ENCODE results near the gene TGFBR2. TPM values are rescaled to one million over a fixed set of nuclear protein-coding genes. Genes with fewer than 3 reads are reported as not detected.
A peak's percentile ranks its signal among the peaks of the same experiment; 100 is the strongest.

Gene TGFBR2
- total RNA-seq, 1 experiment from 2014 or later: 48.2 TPM

GRCh38 chr3:30597769-30598134 lies 8.6 kb upstream of the TGFBR2 start:
- intact Hi-C loops (cut with micrococcal nuclease): loop anchor here (1.0 to 2.0 kb wide), 9 partner anchors 9 to 399 kb away; partner anchors contain the start of gene TGFBR2
- Histone ChIP-seq H3K9ac (ENCODE audit: low read length) (peak overlapping the region; percentile 52), H3K27ac (ENCODE audit: low read length) (peak overlapping the region; percentile 88), H3K27me3 (ENCODE audit: low read length) (no peaks in the 10 kb centered on the region), H3K36me3 (ENCODE audit: low read depth, low read length) (no peaks in the 10 kb centered on the region), H3K9me3 (ENCODE audit: low read length) (no peaks in the 10 kb centered on the region), H3K4me3 (ENCODE audit: low read length) (peak overlapping the region; percentile 18; the same call in 1 of the 2 replicates), H2AFZ (ENCODE audit: low read length) (no peak overlapping the region), H3F3A (ENCODE audit: low read length, unreplicated experiment) (peaks cover 5% of the 10 kb centered on the region), H3K4me2 (ENCODE audit: low read length) (peak overlapping the region; percentile 56), H3K79me2 (ENCODE audit: low read length) (no peaks in the 10 kb centered on the region), H3K9me2 (replicated peaks; ENCODE audit: low read length) (no peaks in the 10 kb centered on the region), H3K4me1 (ENCODE audit: insufficient read depth, low read length) (peaks cover 35% of the 10 kb centered on the region), H4K20me1 (ENCODE audit: low read length) (no peaks in the 10 kb centered on the region)
- POLR2A ChIA-PET (ENCODE audit: unreplicated experiment): interaction anchor here (0.6 kb wide), 1 partner anchor 1219 kb away, joined by 4 read pairs; no protein-coding TSS in a partner anchor
- peak; percentile 8 for ATAC-seq
- CTCF ChIA-PET: no interaction called here
- TF ChIP-seq EZH2 (IDR thresholded peaks at IDR 0.05; ENCODE audit: low read length, unreplicated experiment): no peak
- no peak for TF ChIP-seq EZH2phosphoT487 (IDR thresholded peaks at IDR 0.05; ENCODE audit: borderline replicate concordance, low read length)
- TF ChIP-seq, protein P1, sequence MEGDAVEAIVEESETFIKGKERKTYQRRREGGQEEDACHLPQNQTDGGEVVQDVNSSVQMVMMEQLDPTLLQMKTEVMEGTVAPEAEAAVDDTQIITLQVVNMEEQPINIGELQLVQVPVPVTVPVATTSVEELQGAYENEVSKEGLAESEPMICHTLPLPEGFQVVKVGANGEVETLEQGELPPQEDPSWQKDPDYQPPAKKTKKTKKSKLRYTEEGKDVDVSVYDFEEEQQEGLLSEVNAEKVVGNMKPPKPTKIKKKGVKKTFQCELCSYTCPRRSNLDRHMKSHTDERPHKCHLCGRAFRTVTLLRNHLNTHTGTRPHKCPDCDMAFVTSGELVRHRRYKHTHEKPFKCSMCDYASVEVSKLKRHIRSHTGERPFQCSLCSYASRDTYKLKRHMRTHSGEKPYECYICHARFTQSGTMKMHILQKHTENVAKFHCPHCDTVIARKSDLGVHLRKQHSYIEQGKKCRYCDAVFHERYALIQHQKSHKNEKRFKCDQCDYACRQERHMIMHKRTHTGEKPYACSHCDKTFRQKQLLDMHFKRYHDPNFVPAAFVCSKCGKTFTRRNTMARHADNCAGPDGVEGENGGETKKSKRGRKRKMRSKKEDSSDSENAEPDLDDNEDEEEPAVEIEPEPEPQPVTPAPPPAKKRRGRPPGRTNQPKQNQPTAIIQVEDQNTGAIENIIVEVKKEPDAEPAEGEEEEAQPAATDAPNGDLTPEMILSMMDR (conservative IDR thresholded peaks at IDR 0.05; ENCODE audit: low read depth, low read length): no peak
- no TSS peak for BruUV-seq (replicated peaks)
- DNase-seq: no peak

GRCh38 chr3:30598668-30599545 lies 7.5 kb upstream of the TGFBR2 start:
- Histone ChIP-seq H2AFZ (ENCODE audit: low read length) (no peak overlapping the region), H3F3A (ENCODE audit: low read length, unreplicated experiment) (peaks cover 5% of the 10 kb centered on the region), H3K9me3 (ENCODE audit: low read length) (no peaks in the 10 kb centered on the region), H3K27me3 (ENCODE audit: low read length) (no peaks in the 10 kb centered on the region), H3K4me3 (ENCODE audit: low read length) (no peak overlapping the region), H4K20me1 (ENCODE audit: low read length) (no peaks in the 10 kb centered on the region), H3K4me2 (ENCODE audit: low read length) (no peak overlapping the region), H3K4me1 (ENCODE audit: insufficient read depth, low read length) (peaks cover 35% of the 10 kb centered on the region), H3K79me2 (ENCODE audit: low read length) (no peaks in the 10 kb centered on the region), H3K27ac (ENCODE audit: low read length) (peak overlapping the region; percentile 88; the same call in 1 of the 2 replicates), H3K36me3 (ENCODE audit: low read depth, low read length) (no peaks in the 10 kb centered on the region), H3K9ac (ENCODE audit: low read length) (no peak overlapping the region), H3K9me2 (replicated peaks; ENCODE audit: low read length) (no peaks in the 10 kb centered on the region)
- ChIA-PET CTCF (no interaction called here), POLR2A (ENCODE audit: unreplicated experiment) (no interaction called here)
- TF ChIP-seq EZH2 (IDR thresholded peaks at IDR 0.05; ENCODE audit: low read length, unreplicated experiment) (no peak), EZH2phosphoT487 (IDR thresholded peaks at IDR 0.05; ENCODE audit: borderline replicate concordance, low read length) (no peak)
- TF ChIP-seq, protein P1 (conservative IDR thresholded peaks at IDR 0.05; ENCODE audit: low read depth, low read length): no peak
- DNase-seq (no peak), ATAC-seq (no peak)
- no TSS peak for BruUV-seq (replicated peaks)
- intact Hi-C loops (cut with micrococcal nuclease): no loop called here

GRCh38 chr3:30600572-30600971 lies 5.8 kb upstream of the TGFBR2 start:
- no peaks in the 10 kb centered on the region for H3K79me2 ChIP-seq (ENCODE audit: low read length)
- ATAC-seq: no peak
- peaks cover 45% of the 10 kb centered on the region for H3K4me1 ChIP-seq (ENCODE audit: insufficient read depth, low read length)
- no peak overlapping the region for H3K4me3 ChIP-seq (ENCODE audit: low read length)
- no TSS peak for BruUV-seq (replicated peaks)
- H4K20me1 ChIP-seq (ENCODE audit: low read length): no peaks in the 10 kb centered on the region
- H3K27me3 ChIP-seq (ENCODE audit: low read length): no peaks in the 10 kb centered on the region
- no peak overlapping the region for H3K9ac ChIP-seq (ENCODE audit: low read length)
- no peaks in the 10 kb centered on the region for H3K9me3 ChIP-seq (ENCODE audit: low read length)
- ChIA-PET POLR2A (ENCODE audit: unreplicated experiment) (interaction anchor here (0.6 kb wide), 2 partner anchors 86 to 409 kb away, joined by 3 to 14 read pairs; no protein-coding TSS in a partner anchor), CTCF (no interaction called here)
- H3K27ac ChIP-seq (ENCODE audit: low read length): no peak overlapping the region
- H3K36me3 ChIP-seq (ENCODE audit: low read depth, low read length): no peaks in the 10 kb centered on the region
- peaks cover 5% of the 10 kb centered on the region for H3F3A ChIP-seq (ENCODE audit: low read length, unreplicated experiment)
- H3K4me2 ChIP-seq (ENCODE audit: low read length): no peak overlapping the region
- H3K9me2 ChIP-seq (replicated peaks; ENCODE audit: low read length): no peaks in the 10 kb centered on the region
- peak; percentile 58 for DNase-seq
- intact Hi-C loops (cut with micrococcal nuclease): no loop called here
- H2AFZ ChIP-seq (ENCODE audit: low read length): no peak overlapping the region
- TF ChIP-seq EZH2 (IDR thresholded peaks at IDR 0.05; ENCODE audit: low read length, unreplicated experiment): no peak
- no peak for TF ChIP-seq EZH2phosphoT487 (IDR thresholded peaks at IDR 0.05; ENCODE audit: borderline replicate concordance, low read length)
- TF ChIP-seq, protein P1 (conservative IDR thresholded peaks at IDR 0.05; ENCODE audit: low read depth, low read length): no peak

All from PC-3 (cell line).